Natural killer cell (primary cell): ENCODE results near the gene MSX2. TPM values are rescaled to one million over a fixed set of nuclear protein-coding genes. Genes with fewer than 3 reads are reported as not detected.

Experiments
- ATAC-seq, 3 donors: fragments of 150-1000 bp in 2 of 3; fragments of 200-7000 bp in 1 of 3; cut with Tn5 transposase; 1 replicate in 1 of 3; 2 replicates in 2 of 3; pipeline ENCODE4 v1.10.0; 2021; ENCODE audit warnings: mild to moderate bottlenecking in 2 of 3, moderate library complexity in 2 of 3
- DNase-seq, 2 donors: peaks; one replicate each; pipeline versions ENCODE4 v3.0.0 to v3.0.0-alpha.2; 2013 to 2021; ENCODE audit warnings: mixed read lengths in 1 of 2
- H3K27ac ChIP-seq: one replicate; pipeline ENCODE4 v1.5.1; 2013; ENCODE audit warnings: mild to moderate bottlenecking, low read length
- H3K27me3 ChIP-seq: one replicate; pipeline ENCODE4 v1.6.1; 2013; ENCODE audit warnings: low read length; ENCODE audit not compliant: control insufficient read depth, insufficient read depth
- H3K36me3 ChIP-seq: one replicate; pipeline ENCODE4 v1.6.1; 2013; ENCODE audit warnings: low read length; ENCODE audit not compliant: control insufficient read depth, insufficient read depth
- H3K4me1 ChIP-seq: one replicate; pipeline ENCODE4 v1.6.1; 2013; ENCODE audit warnings: low read length; ENCODE audit not compliant: control insufficient read depth, insufficient read depth
- H3K4me3 ChIP-seq: one replicate; pipeline ENCODE4 v1.5.1; 2013; ENCODE audit warnings: low read length
- H3K9me3 ChIP-seq: one replicate; pipeline ENCODE4 v1.6.1; 2013; ENCODE audit warnings: low read length; ENCODE audit not compliant: control insufficient read depth, insufficient read depth
- H3K27ac Mint-ChIP-seq, 2 donors: one replicate each; pipeline ENCODE4 v1.8.0; 2022; ENCODE audit warnings: mild to moderate bottlenecking in 2 of 2, mixed read lengths in 2 of 2, moderate library complexity in 1 of 2
- H3K27me3 Mint-ChIP-seq, 2 donors: one replicate each; pipeline ENCODE4 v1.8.0; 2022; ENCODE audit warnings: low read depth in 2 of 2, mixed read lengths in 2 of 2
- H3K36me3 Mint-ChIP-seq: one replicate; pipeline ENCODE4 v1.8.0; 2022; ENCODE audit warnings: mixed read lengths
- H3K4me1 Mint-ChIP-seq, 2 donors: one replicate each; pipeline ENCODE4 v1.8.0; 2022; ENCODE audit warnings: mixed read lengths in 2 of 2
- H3K4me3 Mint-ChIP-seq: one replicate; pipeline ENCODE4 v1.8.0; 2022; ENCODE audit warnings: mild to moderate bottlenecking, moderate library complexity, mixed read lengths
- H3K9me3 Mint-ChIP-seq, 2 donors: one replicate each; pipeline ENCODE4 v1.8.0; 2022; ENCODE audit warnings: mixed read lengths in 2 of 2
- CTCF ChIP-seq: fragments of 200-600 bp; IDR thresholded peaks from one replicate; pipeline ENCODE4 v1.8.0; 2022; ENCODE audit warnings: antibody characterized with exemption
- WGBS: methylation state at CpG from one replicate; pipeline ENCODE4 v1.1.7; 2013; ENCODE audit warnings: missing lambda C conversion rate; ENCODE audit not compliant: insufficient coverage; 5-methylcytosine and 5-hydroxymethylcytosine counted together
- intact Hi-C: fragments of 100-400 bp; cut with micrococcal nuclease; formaldehyde crosslinking; loops from one replicate; pipeline ENCODE4 v1.14.2; 2022
- total RNA-seq, 4 donors: library from RNA; stranded (reverse); fragments of 120-200 nt in 1 of 4; gene quantifications; one replicate each; pipeline versions ENCODE4 v1.2.3 to v1.2.4, GENCODE V29; 2013 to 2022

The MSX2 gene
- total RNA-seq, 3 donors from 2014 or later (not counting 1 experiment from before 2014, with no cell fraction given): 0.40 TPM; not detected in 2

DNA sequence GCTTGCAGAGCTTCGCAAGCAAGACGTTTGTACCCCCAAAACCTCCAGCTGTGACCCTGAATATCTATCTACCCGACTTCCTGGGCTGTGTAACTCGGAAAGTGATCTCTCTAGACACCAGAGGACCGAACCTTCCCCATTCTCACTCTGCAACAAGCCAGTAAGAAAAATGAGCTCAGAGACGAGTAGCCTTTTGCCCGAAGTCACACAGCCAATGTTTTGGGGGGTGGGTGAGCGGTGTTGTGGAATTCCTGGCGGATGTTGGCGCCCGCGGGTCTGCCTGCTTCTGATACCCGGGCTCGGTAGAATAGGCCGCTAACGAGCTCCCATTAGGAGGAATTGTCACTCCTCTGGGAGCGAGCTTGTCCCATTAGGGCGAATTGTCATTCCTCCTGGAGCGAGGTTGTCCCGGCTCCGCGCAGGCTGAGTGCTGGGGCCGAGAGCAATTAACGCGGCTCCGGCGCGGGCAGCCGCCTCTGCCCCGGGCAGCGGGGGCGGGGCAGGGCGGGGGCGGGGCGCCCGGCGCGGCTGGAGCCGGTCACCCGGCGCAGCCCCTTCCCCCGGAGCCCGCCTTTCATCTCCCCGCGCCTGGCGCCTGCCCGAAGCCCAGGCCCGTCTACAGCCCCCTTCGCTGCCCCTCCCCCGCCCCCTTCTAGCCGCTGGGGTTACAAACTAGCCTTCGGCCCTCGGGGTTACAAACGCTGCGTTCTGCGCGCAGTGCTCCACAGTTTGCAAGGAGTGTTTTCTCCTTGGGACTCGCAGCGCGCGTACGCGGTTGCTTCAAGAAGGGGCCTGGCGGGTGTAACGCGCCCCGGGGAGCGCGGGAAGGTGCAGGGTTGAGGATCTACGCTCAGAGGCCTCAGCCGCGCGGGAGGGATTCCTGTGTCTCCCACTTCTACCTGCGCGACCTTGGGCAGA is 3.5 kb upstream of the MSX2 start:
- peaks cover 8% of the 10 kb centered on the region for H3K4me1 ChIP-seq
- intact Hi-C loops: no loop called here
- peaks cover 36 to 67% of the 10 kb centered on the region in 2 donors for H3K27me3 Mint-ChIP-seq
- H3K4me3 Mint-ChIP-seq: no peak overlapping the region
- H3K36me3 ChIP-seq: no peaks in the 10 kb centered on the region
- 6% methylated on average over 75 of the region's 75 CpGs for WGBS
- no peak for ATAC-seq
- H3K36me3 Mint-ChIP-seq: peaks cover 16% of the 10 kb centered on the region
- DNase-seq: no peak
- H3K9me3 Mint-ChIP-seq: peaks cover 0 to 2% of the 10 kb centered on the region in 2 donors
- no peak overlapping the region for H3K27ac Mint-ChIP-seq
- peaks cover 7% of the 10 kb centered on the region for H3K9me3 ChIP-seq
- H3K4me1 Mint-ChIP-seq: peaks cover 7 to 9% of the 10 kb centered on the region in 2 donors
- no peak for TF ChIP-seq CTCF
- H3K27ac ChIP-seq: no peak overlapping the region
- peaks cover 59% of the 10 kb centered on the region for H3K27me3 ChIP-seq
- H3K4me3 ChIP-seq: no peak overlapping the region

- Histone ChIP-seq H3K4me3 (no peak overlapping the region), H3K9me3 (peaks cover 7% of the 10 kb centered on the region), H3K27me3 (peaks cover 65% of the 10 kb centered on the region), H3K36me3 (no peaks in the 10 kb centered on the region), H3K27ac (no peak overlapping the region), H3K4me1 (peaks cover 8% of the 10 kb centered on the region)
- Mint-ChIP-seq H3K27me3 (peaks cover 42 to 75% of the 10 kb centered on the region in 2 donors), H3K27ac (no peak overlapping the region), H3K4me1 (peaks cover 7 to 9% of the 10 kb centered on the region in 2 donors), H3K36me3 (peaks cover 16% of the 10 kb centered on the region), H3K4me3 (no peak overlapping the region), H3K9me3 (peaks cover 0 to 2% of the 10 kb centered on the region in 2 donors)
- no peak for TF ChIP-seq CTCF
- 11% methylated on average over 18 of the region's 19 CpGs for WGBS
- DNase-seq: no peak
- intact Hi-C loops: no loop called here
- ATAC-seq: no peak
Measured at GRCh38 chr5:174721530-174722432, 2.6 kb upstream of the MSX2 start.

DNA sequence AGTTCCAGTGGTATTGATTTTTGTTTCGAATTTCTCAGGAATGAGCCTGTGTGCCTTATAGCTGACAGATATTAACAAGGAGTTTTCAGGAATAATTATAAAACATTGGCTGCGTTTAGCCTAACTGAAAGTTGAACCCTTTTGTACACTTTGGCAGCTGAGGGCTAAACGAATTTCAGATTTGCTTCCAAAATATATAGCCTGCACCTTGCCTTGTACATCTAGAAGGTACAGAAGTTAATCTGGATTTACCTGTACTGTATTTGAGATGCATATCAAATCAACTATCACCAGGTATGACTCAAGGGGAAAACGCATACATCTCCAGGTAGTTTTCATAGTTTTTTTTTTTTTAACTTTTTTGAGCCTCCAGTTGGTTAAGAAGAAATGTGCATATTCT is 1.9 kb upstream of the MSX2 start:
- H3K27me3 Mint-ChIP-seq: peaks cover 43 to 76% of the 10 kb centered on the region in 2 donors
- peaks cover 16% of the 10 kb centered on the region for H3K36me3 Mint-ChIP-seq
- DNase-seq (no peak), ATAC-seq (no peak)
- Histone ChIP-seq H3K4me1 (peaks cover 8% of the 10 kb centered on the region), H3K27ac (no peak overlapping the region), H3K36me3 (no peaks in the 10 kb centered on the region), H3K27me3 (peaks cover 68% of the 10 kb centered on the region), H3K9me3 (peaks cover 7% of the 10 kb centered on the region), H3K4me3 (no peak overlapping the region)
- peaks cover 7 to 9% of the 10 kb centered on the region in 2 donors for H3K4me1 Mint-ChIP-seq
- intact Hi-C loops: no loop called here
- no peak for TF ChIP-seq CTCF
- 13% methylated on average over 3 of the region's 4 CpGs for WGBS
- peaks cover 0 to 2% of the 10 kb centered on the region in 2 donors for H3K9me3 Mint-ChIP-seq
- H3K4me3 Mint-ChIP-seq: no peak overlapping the region
- H3K27ac Mint-ChIP-seq: no peak overlapping the region
